SU-DHL-6 (cell line): ENCODE measurements around the gene MRPS22.

Source experiments
- EZH2phosphoT487 ChIP-seq: fragments of 200-600 bp; sonication (generic), shearing (Covaris generic); conservative IDR thresholded peaks from 2 replicates; pipeline ENCODE4 v1.6.1; 2018; ENCODE audit warnings: mild to moderate bottlenecking, antibody characterized with exemption, low read length, moderate library complexity, mixed read lengths
- TF ChIP-seq, protein P1 (sequence below): fragments of 200-600 bp; sonication (generic); IDR thresholded peaks from one replicate; pipeline ENCODE4 v1.5.1; 2017; ENCODE audit warnings: antibody characterized with exemption, mild to moderate bottlenecking, low read length, moderate library complexity; ENCODE audit not compliant: insufficient read depth, poor library complexity, severe bottlenecking

DNA sequence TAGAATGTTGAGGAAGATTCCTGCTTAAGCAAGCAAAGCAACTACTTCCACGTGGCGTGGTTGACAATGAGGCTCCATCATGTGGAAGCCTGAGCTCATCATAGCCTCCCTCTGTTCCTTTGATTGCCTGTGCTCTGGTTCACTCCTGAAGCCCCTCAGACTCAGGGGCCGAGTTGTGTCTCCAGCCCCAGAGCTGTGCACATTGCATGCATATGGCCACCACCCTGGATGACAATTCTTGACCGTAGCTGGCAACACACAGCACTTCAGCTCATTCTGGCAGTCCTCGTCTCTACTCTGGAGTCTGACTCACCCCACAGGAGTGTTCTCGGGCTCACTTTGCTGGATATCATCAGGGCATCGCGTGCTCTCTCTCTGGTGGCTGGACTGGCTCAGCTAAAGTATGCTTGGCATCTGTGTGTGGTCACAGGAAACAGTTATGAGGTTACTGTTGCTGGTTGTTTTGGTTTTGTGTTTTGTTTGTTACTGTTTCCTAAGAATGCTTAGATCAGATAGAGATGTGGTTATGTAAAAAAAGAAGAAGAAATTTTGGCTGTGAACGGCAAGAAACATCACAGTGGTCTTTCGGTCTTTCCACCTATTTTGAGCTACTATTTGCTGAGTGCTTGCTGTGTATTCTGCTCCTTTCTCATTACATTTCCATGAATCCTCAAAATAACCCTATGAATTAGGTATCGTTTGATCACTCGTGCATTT, 41.6 kb upstream of the MRPS22 start:
- TF ChIP-seq, protein P1, sequence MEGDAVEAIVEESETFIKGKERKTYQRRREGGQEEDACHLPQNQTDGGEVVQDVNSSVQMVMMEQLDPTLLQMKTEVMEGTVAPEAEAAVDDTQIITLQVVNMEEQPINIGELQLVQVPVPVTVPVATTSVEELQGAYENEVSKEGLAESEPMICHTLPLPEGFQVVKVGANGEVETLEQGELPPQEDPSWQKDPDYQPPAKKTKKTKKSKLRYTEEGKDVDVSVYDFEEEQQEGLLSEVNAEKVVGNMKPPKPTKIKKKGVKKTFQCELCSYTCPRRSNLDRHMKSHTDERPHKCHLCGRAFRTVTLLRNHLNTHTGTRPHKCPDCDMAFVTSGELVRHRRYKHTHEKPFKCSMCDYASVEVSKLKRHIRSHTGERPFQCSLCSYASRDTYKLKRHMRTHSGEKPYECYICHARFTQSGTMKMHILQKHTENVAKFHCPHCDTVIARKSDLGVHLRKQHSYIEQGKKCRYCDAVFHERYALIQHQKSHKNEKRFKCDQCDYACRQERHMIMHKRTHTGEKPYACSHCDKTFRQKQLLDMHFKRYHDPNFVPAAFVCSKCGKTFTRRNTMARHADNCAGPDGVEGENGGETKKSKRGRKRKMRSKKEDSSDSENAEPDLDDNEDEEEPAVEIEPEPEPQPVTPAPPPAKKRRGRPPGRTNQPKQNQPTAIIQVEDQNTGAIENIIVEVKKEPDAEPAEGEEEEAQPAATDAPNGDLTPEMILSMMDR, result no peak
- no peak for TF ChIP-seq EZH2phosphoT487
